ENCODE data around the gene HYCC1. TPM values are rescaled to one million over a fixed set of nuclear protein-coding genes. Genes with fewer than 3 reads are reported as not detected.
A peak's percentile ranks its signal among the peaks of the same experiment; 100 is the strongest.

HYCC1 gene
- total RNA-seq = 10 to 100 TPM; 54.5 to 59.4 TPM
- polyA plus RNA-seq (ENCODE audit: insufficient read length in 6 of 6) = 10 to 100 TPM; 31.5 to 47.1 (median 41.6) TPM
- long read RNA-seq, donor 1, full-length matches to known transcripts = 27 of 38 reads
- long read RNA-seq, donor 1, partial matches to known transcripts = 11 of 38 reads
- long read RNA-seq, donor 1, other reads (novel, unspliced or antisense) = 0 of 38 reads
- long read RNA-seq, donor 2, transcript FAM126A-201 (4 exons, 616 nt) = major isoform, 8 of 14 reads
- long read RNA-seq, donor 2, transcript FAM126A-202 (12 exons, 3,130 nt) = minor isoform, 5 of 14 reads
- long read RNA-seq, donor 2, partial matches to known transcripts = 0 of 14 reads
- long read RNA-seq, donor 2, other reads (novel, unspliced or antisense) = 0 of 14 reads
- long read RNA-seq, donor 3, transcript FAM126A-201 (4 exons, 616 nt) = major isoform, 5 of 9 reads
- long read RNA-seq, donor 3, partial matches to known transcripts = 0 of 9 reads
- long read RNA-seq, donor 3, other reads (novel, unspliced or antisense) = 0 of 9 reads
- long read RNA-seq, donor 4, partial matches to known transcripts = 4 of 11 reads
- long read RNA-seq, donor 4, other reads (novel, unspliced or antisense) = 0 of 11 reads
- long read RNA-seq, donor 5, full-length matches to known transcripts = 11 of 11 reads
- long read RNA-seq, donor 5, partial matches to known transcripts = 0 of 11 reads
- long read RNA-seq, donor 5, other reads (novel, unspliced or antisense) = 0 of 11 reads
- long read RNA-seq, donor 6, full-length matches to known transcripts = 10 of 10 reads
- long read RNA-seq, donor 6, partial matches to known transcripts = 0 of 10 reads
- long read RNA-seq, donor 6, other reads (novel, unspliced or antisense) = 0 of 10 reads
- long read RNA-seq, donor 7, full-length matches to known transcripts = 11 of 11 reads
- long read RNA-seq, donor 7, partial matches to known transcripts = 0 of 11 reads
- long read RNA-seq, donor 7, other reads (novel, unspliced or antisense) = 0 of 11 reads
- long read RNA-seq, donor 8, partial matches to known transcripts = 8 of 17 reads
- long read RNA-seq, donor 8, other reads (novel, unspliced or antisense) = 0 of 17 reads
- long read RNA-seq, donor 9 = 0 reads
- long read RNA-seq, donor 10, full-length matches to known transcripts = 5 of 6 reads
- long read RNA-seq, donor 10, partial matches to known transcripts = 0 of 6 reads
- long read RNA-seq, donor 10, other reads (novel, unspliced or antisense) = 1 of 6 reads
- long read RNA-seq, donor 11, full-length matches to known transcripts = 10 of 17 reads
- long read RNA-seq, donor 11, partial matches to known transcripts = 7 of 17 reads
- long read RNA-seq, donor 11, other reads (novel, unspliced or antisense) = 0 of 17 reads
- long read RNA-seq, donor 12, transcript FAM126A-201 (4 exons, 616 nt) = major isoform, 8 of 9 reads
- long read RNA-seq, donor 12, partial matches to known transcripts = 0 of 9 reads
- long read RNA-seq, donor 12, other reads (novel, unspliced or antisense) = 0 of 9 reads

DNA sequence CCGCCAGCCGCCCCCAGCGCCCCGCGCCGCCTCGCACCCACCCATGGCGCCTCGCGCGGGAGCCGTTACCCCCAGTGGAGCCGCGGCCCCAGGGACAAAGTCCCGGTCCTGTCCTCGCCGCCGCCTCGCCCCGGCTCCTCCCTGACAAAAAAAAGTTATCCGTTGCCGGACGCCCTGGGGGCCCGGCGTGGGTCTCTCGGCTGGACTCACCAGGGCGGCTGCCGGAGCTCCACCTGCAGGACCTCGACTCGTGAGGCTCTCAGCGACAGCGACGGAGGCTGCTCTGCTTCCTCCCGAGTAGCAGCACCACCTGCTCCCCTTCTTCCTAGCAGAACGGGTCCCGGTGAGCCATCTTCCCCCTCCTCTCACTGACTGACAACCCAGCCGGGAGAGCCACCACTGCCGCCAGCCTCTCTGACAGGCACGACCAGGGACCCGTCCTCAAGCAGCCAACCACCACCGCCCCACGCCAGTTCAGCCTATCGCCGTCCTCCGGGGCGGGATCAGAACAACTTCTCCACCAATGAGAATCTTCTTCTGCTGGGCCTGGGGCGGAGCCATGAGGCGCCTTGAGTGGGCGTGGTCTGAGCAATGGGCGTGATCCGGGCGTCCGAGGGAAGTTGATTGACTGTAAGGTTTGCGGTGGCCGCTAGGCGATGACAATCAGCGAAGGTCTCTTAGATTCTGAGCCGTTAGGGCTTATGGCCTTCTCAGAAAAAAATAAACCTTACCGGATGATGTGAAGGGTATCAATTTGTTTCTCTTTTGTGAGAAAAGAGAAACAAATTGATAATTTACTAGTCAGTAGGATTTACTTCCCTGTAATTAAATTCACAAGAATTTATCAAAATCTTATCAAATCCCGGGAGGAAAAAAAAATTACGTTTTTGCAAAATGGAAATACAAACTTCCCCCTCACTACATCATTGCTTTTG, at the start of gene HYCC1:
HYCC1 (minus strand) TSS at position 416 of the 935 bp plus-strand sequence. CDS start 23,019 bp downstream, outside the sequence.
- intact Hi-C loops (cut with DNase I) = no loop called here
- H3K27me3 ChIP-seq = no peaks in the 10 kb centered on the region
- no peaks in the 10 kb centered on the region for H3K9me3 ChIP-seq
- peaks cover 4 to 61% of the 10 kb centered on the region in 2 donors for H3K4me1 ChIP-seq
- TF ChIP-seq, protein P1, sequence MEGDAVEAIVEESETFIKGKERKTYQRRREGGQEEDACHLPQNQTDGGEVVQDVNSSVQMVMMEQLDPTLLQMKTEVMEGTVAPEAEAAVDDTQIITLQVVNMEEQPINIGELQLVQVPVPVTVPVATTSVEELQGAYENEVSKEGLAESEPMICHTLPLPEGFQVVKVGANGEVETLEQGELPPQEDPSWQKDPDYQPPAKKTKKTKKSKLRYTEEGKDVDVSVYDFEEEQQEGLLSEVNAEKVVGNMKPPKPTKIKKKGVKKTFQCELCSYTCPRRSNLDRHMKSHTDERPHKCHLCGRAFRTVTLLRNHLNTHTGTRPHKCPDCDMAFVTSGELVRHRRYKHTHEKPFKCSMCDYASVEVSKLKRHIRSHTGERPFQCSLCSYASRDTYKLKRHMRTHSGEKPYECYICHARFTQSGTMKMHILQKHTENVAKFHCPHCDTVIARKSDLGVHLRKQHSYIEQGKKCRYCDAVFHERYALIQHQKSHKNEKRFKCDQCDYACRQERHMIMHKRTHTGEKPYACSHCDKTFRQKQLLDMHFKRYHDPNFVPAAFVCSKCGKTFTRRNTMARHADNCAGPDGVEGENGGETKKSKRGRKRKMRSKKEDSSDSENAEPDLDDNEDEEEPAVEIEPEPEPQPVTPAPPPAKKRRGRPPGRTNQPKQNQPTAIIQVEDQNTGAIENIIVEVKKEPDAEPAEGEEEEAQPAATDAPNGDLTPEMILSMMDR (IDR thresholded peaks at IDR 0.05) = peak; percentile 44 to 82
- H3K36me3 ChIP-seq = no peaks in the 10 kb centered on the region
- peak within 1 kb of the TSS; percentile 75 to 86 for H3K27ac ChIP-seq
- peak; percentile 97 to 99 (median 98) for DNase-seq
- peak within 1 kb of the TSS; percentile 73 to 76 for H3K4me3 ChIP-seq
- peak; percentile 99 for ATAC-seq

DNA sequence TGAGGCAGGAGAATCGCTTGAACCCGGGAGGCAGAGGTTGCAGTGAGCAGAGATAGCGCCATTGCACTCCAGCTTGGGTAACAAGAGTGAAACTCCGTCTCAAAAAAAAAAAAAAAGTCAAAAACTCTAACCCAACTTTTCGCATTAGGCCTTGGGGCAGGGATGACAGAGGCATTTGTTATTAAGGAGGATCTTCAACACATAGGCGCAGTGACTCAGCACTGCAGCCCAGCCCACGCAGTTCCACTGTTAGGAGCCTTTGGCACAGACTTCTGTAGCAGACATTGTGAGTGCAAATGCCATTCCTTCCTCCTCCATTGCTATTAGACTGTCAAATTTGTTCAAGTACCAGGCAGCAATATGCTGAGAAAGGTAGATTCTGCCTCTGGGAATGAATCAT, 48.5 kb upstream of the HYCC1 start:
- DNase-seq (no peak), ATAC-seq (no peak)
- Histone ChIP-seq H3K9me3 (no peaks in the 10 kb centered on the region), H3K4me3 (no peak overlapping the region), H3K27me3 (no peaks in the 10 kb centered on the region), H3K36me3 (no peaks in the 10 kb centered on the region), H3K27ac (no peak overlapping the region), H3K4me1 (no peaks in the 10 kb centered on the region)
- TF ChIP-seq, protein P1 (IDR thresholded peaks at IDR 0.05) = no peak
- intact Hi-C loops (cut with DNase I) = no loop called here

DNA sequence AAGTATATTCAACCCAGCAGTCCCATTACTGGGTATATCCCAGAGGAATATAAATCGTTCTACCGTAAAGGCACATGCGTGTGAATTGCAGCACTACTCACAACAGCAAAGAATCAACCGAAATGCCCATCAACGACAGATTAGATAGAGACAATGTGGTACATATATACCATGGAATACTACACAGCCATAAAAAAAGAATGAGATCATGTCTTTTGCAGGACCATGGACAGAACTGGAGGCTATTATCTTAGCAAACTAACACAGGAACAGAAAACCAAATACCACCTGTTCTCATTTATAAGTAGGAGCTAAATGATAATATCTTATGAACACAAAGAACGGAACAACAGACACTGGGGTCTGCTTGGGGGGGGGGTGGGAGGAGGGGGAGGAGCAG, 47.4 kb upstream of the HYCC1 start:
- no peaks in the 10 kb centered on the region for H3K36me3 ChIP-seq
- H3K9me3 ChIP-seq = no peaks in the 10 kb centered on the region
- intact Hi-C loops (cut with DNase I) = no loop called here
- no peaks in the 10 kb centered on the region for H3K27me3 ChIP-seq
- H3K27ac ChIP-seq = no peak overlapping the region
- TF ChIP-seq, protein P1 (IDR thresholded peaks at IDR 0.05) = no peak
- no peaks in the 10 kb centered on the region for H3K4me1 ChIP-seq
- H3K4me3 ChIP-seq = no peak overlapping the region
- DNase-seq = no peak
- ATAC-seq = no peak

DNA sequence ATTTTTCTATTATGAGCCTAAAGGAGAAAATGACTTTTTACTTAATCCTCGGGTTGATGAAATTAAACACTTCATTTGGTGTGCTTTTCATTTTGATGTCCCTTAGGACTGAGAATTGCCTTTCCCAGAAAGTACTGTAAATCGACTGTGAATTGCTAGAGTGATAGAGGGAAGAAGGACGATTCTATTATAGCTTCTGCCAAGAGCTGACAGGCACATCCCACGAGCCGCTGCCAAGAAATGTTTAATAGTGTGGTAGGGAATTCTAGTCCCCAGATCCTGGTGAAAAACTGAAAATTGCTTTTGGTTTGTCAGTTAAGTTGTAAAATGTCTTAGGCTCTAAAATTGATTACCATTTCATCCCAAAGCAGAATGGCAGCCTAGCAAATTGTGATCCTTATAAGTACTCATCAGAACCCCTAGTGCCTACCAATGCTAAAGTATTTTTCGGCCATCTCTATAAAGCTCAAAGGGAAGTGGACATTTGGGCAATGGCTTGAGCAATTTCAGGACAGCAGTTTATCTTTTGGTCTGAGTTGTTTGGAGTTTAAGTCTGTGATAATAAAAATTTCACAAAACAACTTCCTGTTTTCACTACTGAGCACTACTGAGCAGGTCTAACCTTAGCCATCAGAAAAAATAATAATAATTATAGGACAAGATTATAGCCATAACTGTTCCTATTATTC, 44.6 kb upstream of the HYCC1 start:
- no peaks in the 10 kb centered on the region for H3K27me3 ChIP-seq
- intact Hi-C loops (cut with DNase I) = no loop called here
- no peaks in the 10 kb centered on the region for H3K9me3 ChIP-seq
- H3K4me3 ChIP-seq = no peak overlapping the region
- no peaks in the 10 kb centered on the region for H3K4me1 ChIP-seq
- ATAC-seq (no peak), DNase-seq (peak in 2 of 4 donors; percentile 52 to 71)
- H3K36me3 ChIP-seq = no peaks in the 10 kb centered on the region
- H3K27ac ChIP-seq = peak overlapping the region in 1 of 2 donors; percentile 11
- TF ChIP-seq, protein P1 (IDR thresholded peaks at IDR 0.05) = no peak

All from left lung (tissue), 14 donors.